Choroid plexus epithelial cell (primary cell): Measurements from ENCODE around the gene TMPRSS13.

ENCODE experiments used
- DNase-seq: peaks from one replicate; pipeline ENCODE4 v3.0.0-alpha.2; 2010; ENCODE audit warnings: low read depth
- H3K4me3 ChIP-seq: 2 replicates; pipeline ENCODE4 v1.5.1; 2011; ENCODE audit warnings: low read depth, mild to moderate bottlenecking, control low read depth, low read length, moderate library complexity
- TF ChIP-seq, protein P1 (sequence below): conservative IDR thresholded peaks from 2 replicates; pipeline ENCODE4 v1.5.1; 2011; ENCODE audit warnings: low read depth, mild to moderate bottlenecking, control low read depth, inconsistent platforms, low read length, moderate library complexity

The TMPRSS13 gene

DNA sequence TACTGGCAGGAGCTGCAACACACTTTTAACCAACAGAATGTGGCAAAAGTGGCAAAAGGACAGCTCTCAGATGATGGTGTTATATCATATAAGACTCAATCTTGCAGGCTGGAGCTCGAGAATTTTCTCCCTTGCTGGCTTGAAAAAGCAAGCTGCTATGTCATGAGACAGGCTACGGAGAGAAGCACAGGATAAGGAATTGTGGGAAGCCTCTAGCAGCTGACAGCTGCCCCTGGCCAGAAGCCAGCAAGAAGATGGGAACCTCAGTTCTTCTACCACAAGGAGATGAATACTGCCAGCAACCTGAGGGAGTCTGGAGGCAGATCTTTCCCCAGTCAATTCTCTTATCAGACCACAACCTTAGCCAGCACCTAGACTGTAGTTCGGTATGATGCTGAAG lies 77.3 kb downstream of the TMPRSS13 start:
- peak; percentile 53 for DNase-seq
- H3K4me3 ChIP-seq, result no peak overlapping the region
- TF ChIP-seq, protein P1, sequence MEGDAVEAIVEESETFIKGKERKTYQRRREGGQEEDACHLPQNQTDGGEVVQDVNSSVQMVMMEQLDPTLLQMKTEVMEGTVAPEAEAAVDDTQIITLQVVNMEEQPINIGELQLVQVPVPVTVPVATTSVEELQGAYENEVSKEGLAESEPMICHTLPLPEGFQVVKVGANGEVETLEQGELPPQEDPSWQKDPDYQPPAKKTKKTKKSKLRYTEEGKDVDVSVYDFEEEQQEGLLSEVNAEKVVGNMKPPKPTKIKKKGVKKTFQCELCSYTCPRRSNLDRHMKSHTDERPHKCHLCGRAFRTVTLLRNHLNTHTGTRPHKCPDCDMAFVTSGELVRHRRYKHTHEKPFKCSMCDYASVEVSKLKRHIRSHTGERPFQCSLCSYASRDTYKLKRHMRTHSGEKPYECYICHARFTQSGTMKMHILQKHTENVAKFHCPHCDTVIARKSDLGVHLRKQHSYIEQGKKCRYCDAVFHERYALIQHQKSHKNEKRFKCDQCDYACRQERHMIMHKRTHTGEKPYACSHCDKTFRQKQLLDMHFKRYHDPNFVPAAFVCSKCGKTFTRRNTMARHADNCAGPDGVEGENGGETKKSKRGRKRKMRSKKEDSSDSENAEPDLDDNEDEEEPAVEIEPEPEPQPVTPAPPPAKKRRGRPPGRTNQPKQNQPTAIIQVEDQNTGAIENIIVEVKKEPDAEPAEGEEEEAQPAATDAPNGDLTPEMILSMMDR, result no peak

DNA sequence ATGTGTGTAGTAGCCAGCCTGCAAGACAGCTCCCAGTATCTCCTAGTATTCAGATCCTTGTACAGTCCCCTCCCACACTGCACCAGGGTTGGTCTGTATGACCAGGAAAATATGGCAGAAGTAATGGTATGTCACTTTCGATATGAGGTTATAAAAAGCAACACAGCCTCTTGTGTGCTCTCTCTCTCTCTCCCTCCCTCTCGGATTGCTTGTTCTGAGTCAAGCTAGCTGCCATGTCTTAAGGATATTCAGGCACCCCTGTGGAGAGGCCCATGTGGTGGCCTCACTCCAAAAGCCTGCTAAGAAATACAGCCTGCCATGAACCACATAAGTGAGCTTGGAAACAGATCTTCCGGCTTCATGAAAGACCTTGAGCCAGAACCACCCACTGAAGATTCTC lies 78.1 kb downstream of the TMPRSS13 start:
- H3K4me3 ChIP-seq, result no peak overlapping the region
- peak; percentile 92 for DNase-seq
- TF ChIP-seq, protein P1, result no peak
